Activated CD4-positive, alpha-beta T cell treated with anti-CD3 and anti-CD28 coated beads, Interleukin-2, Interleukin-6, amounts not matched to agents 100 ng/mL and 50 ng/mL, durations not matched to agents 16 hours and 8 hours (primary cell): ENCODE data around the gene MVB12B.
"Not testable (repeated sequence)": the region's sequence is repeated elsewhere in the genome, so short reads cannot be mapped to it uniquely, and the experiment has no call there.

Experiments
- DNase-seq: peaks from one replicate; pipeline ENCODE4 v3.0.0-alpha.2; 2020

The MVB12B gene

DNA sequence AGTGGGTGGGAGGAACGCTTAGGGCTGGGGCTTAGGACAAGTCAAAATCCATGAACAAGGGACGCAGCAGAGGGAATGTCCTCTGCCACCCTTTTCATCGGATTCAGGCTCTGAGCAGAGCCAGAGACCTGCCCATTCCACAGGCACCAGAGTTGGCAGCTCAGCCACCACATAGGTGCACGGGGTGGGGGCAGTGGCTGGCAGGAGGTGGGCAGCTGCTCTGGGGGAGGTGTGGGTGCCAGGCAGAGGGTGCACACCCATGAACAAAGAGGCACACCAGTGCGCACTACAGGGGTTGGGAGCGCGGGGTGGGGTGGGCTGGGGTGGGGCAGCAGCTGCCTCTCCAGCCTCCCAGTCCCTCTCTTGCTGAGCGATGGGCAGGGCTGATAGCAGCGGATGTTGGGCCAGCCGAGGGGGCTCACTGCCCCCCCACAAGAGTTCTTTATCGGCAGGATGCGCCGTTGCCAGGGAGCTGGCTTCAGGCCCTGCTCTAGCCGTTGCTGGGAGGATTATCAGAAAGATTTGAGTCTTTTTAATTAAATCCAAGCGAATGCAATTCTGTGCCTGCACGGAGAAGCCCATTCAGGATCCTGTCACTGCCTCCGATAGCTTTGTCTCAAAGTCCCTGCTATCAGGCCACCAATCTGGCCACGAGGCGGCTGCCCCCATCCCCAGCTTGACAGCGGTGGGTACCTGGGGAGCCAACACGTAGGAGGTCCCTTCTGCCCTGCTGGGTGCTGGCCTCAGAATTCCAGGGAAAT lies 222.8 kb downstream of the MVB12B start:
- no peak for DNase-seq

DNA sequence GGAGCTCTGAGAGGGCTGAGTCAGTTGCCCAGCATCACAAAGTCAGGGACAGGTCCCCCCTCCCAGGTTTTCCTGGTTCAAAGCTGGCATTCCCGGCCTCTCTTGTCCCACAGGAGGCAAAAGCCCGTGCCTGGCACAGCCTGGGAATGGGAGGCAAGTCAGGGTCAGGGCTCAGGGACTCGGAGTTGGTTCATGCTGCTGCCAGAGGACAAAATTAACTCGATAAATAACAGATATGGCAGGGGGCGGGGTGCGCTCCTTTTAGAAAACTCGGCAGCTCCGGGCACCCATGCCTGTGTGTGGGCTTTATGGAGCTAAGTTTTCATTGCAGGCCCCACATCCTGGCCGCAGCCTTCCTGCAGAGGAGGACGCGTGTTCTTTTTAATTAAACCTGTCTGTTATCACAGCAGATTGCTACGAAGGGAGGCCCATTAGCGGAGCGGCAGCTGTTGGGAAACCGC lies 224.3 kb downstream of the MVB12B start:
- DNase-seq, result no peak

DNA sequence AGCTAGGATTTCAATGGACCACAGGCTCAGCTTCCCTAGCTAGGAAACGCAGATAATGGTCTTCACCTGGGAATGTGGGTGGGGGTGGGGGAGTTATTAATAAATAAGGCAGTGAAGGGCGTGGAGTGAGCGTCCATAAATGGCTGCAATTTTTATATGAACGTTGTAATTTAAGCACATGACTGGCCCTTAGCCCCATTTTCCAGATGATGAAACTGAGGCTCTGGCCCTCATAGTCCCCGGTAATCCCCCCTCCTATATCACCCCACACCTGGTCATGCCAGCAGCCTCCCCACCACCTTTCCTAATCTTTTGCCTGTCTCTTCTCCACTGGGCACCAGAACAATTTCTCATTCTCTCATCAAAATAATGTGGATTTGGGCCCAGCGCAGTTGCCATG lies 225.2 kb downstream of the MVB12B start:
- no peak for DNase-seq

DNA sequence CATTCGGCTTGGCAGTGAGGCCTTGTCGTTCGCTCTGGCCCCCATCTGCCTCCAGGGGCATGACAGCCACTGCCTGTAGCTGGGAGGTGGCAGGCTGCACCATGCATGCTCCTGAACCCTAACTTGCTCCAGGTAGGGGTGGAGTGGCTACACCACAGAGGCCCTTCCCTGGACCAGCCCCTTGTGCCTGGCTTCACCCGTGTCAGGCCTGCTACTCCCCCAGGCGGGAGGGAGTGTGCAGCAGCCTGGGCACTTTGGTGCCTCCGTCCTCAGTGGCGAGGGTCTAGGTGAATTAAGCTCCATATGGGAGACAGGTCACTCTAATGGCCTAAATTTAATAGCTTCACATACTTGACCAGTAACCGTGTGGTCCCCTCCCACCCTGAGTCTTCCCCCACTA lies 227.7 kb downstream of the MVB12B start:
- DNase-seq, result no peak

DNA sequence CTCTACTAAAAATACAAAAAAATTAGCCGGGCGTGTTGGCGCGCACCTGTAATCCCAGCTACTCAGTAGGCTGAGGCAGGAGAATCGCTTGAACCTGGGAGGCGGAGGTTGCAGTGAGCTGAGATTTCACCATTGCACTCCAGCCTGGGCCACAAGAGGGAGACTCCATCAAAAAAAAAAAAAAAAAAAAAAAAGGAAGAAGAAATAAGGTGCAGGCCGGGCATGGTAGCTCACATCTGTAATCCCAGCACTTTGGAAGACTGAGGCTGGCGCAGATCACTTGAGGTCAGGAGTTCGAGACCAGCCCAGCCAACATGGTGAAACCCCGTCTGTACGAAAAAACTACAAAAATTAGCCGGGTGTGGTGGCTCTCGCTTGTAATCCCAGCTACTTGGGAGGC lies 228.8 kb downstream of the MVB12B start:
- DNase-seq, result not testable (repeated sequence)
